Endothelial cell of umbilical vein (primary cell): ENCODE data around the gene CFAP100. TPM values are rescaled to one million over a fixed set of nuclear protein-coding genes. Genes with fewer than 3 reads are reported as not detected.

ENCODE experiments used
- BruUV-seq: library from RNA; stranded (reverse); fragments of 400-500 nt; replicated peaks from 2 replicates; lab custom pipeline; 2021; lab: Mats Ljungman, UMichigan
- CTCF ChIA-PET: fragments of 300-600, 350-600 bp; sonication (Branson Sonifier 250); formaldehyde crosslinking; loops from one replicate; lab custom pipeline; 2021; ENCODE audit warnings: antibody characterized with exemption, inconsistent platforms; lab: Charles Lee
- POLR2A ChIA-PET: fragments of 300-600, 350-600 bp; sonication (Branson Sonifier 250); formaldehyde crosslinking; loops from one replicate; lab custom pipeline; 2021; ENCODE audit warnings: antibody characterized with exemption, inconsistent platforms; lab: Charles Lee
- DNase-seq: peaks from one replicate; pipeline ENCODE4 v3.0.0-alpha.2; 2011; ENCODE audit warnings: low read depth, low spot score
- FAIRE-seq: peaks from 2 replicates; lab custom pipeline; 2011; peaks lifted over from hg19 to GRCh38; lab: Jason Lieb, UNC
- H2AFZ ChIP-seq: 2 replicates; pipeline ENCODE4 v1.6.0; 2012; ENCODE audit warnings: low read depth, low read length, control low read depth, inconsistent platforms
- H3K27ac ChIP-seq: 2 replicates; pipeline ENCODE4 v1.5.1; 2011; ENCODE audit warnings: low read depth, mild to moderate bottlenecking, control low read depth, low read length, moderate library complexity; ENCODE audit not compliant: insufficient read depth
- H3K27me3 ChIP-seq, 2 experiments: 2 replicates each; pipeline versions ENCODE4 v1.6.0 to v1.6.1; 2011; ENCODE audit warnings: low read length in 2 of 2, mixed read lengths in 1 of 2; ENCODE audit not compliant: control insufficient read depth in 2 of 2, insufficient read depth in 2 of 2
- H3K36me3 ChIP-seq, 2 experiments: 2 replicates in 1 of 2; 3 replicates in 1 of 2; pipeline ENCODE4 v1.5.1; 2011; ENCODE audit warnings: low read length in 2 of 2, mild to moderate bottlenecking in 1 of 2, moderate library complexity in 1 of 2; ENCODE audit not compliant: control insufficient read depth in 2 of 2, insufficient read depth in 2 of 2; ENCODE audit errors: extremely low read depth in 1 of 2
- H3K4me1 ChIP-seq: 3 replicates; pipeline ENCODE4 v1.5.1; 2011; ENCODE audit warnings: mild to moderate bottlenecking, low read length; ENCODE audit not compliant: control insufficient read depth, insufficient read depth; ENCODE audit errors: extremely low read depth
- H3K4me2 ChIP-seq: 2 replicates; pipeline ENCODE4 v1.6.1; 2011; ENCODE audit warnings: low read length, control low read depth, mixed read lengths; ENCODE audit not compliant: insufficient read depth
- H3K4me3 ChIP-seq, 3 experiments: fragments of 200-600 bp in 1 of 3; sonication (generic), shearing (Covaris generic) in 1 of 3; replicated peaks in 1 of 3; 2 replicates each; pipeline ENCODE4 v1.5.1; 2011 to 2016; ENCODE audit warnings: control low read depth in 3 of 3, low read length in 3 of 3, mild to moderate bottlenecking in 2 of 3, inconsistent platforms in 1 of 3, low read depth in 1 of 3, moderate library complexity in 1 of 3; ENCODE audit not compliant: insufficient read depth in 1 of 3
- H3K79me2 ChIP-seq: 2 replicates; pipeline ENCODE4 v1.6.0; 2012; ENCODE audit warnings: low read length, inconsistent platforms; ENCODE audit not compliant: control insufficient read depth, insufficient read depth
- H3K9ac ChIP-seq: replicated peaks from 2 replicates; pipeline ENCODE3; 2011; ENCODE audit warnings: low read length, control low read depth; ENCODE audit not compliant: insufficient read depth; ENCODE audit errors: extremely low read depth
- H3K9me1 ChIP-seq: replicated peaks from 3 replicates; pipeline ENCODE4 v1.6.0; 2011; ENCODE audit warnings: mild to moderate bottlenecking, low read length; ENCODE audit not compliant: control insufficient read depth, insufficient read depth; ENCODE audit errors: extremely low read depth
- H3K9me3 ChIP-seq: replicated peaks from 2 replicates; pipeline ENCODE4 v1.5.1; 2012; ENCODE audit warnings: low read length, inconsistent platforms; ENCODE audit not compliant: control insufficient read depth, insufficient read depth
- H4K20me1 ChIP-seq: replicated peaks from 2 replicates; pipeline ENCODE3; 2011; ENCODE audit warnings: mild to moderate bottlenecking, low read length; ENCODE audit not compliant: control insufficient read depth, insufficient read depth; ENCODE audit errors: extremely low read depth
- EZH2 ChIP-seq: IDR thresholded peaks from 2 replicates; pipeline ENCODE4 v1.6.1; 2012; ENCODE audit warnings: borderline replicate concordance, low read depth, mild to moderate bottlenecking, moderate library complexity, low read length, inconsistent platforms; ENCODE audit not compliant: severe bottlenecking
- FOS ChIP-seq: IDR thresholded peaks from 2 replicates; pipeline ENCODE4 v1.6.1; 2011; ENCODE audit warnings: mild to moderate bottlenecking, low read length, moderate library complexity, borderline replicate concordance; ENCODE audit not compliant: insufficient read depth
- GATA2 ChIP-seq: IDR thresholded peaks from 2 replicates; pipeline ENCODE4 v1.7.0; 2011; ENCODE audit warnings: low read depth, mild to moderate bottlenecking, moderate library complexity, mixed read lengths, low read length; ENCODE audit not compliant: insufficient read length, insufficient read depth
- JUN ChIP-seq: IDR thresholded peaks from 2 replicates; pipeline ENCODE4 v1.6.1; 2011; ENCODE audit warnings: borderline replicate concordance, low read depth; ENCODE audit not compliant: insufficient read length, insufficient read depth
- MYC ChIP-seq: IDR thresholded peaks from one replicate; pipeline ENCODE4 v1.6.1; 2011; ENCODE audit warnings: mild to moderate bottlenecking, low read depth, low read length
- POLR2A ChIP-seq: IDR thresholded peaks from 2 replicates; pipeline ENCODE4 v1.6.1; 2012; ENCODE audit warnings: low read depth, mild to moderate bottlenecking, control low read depth, low read length
- POLR2AphosphoS5 ChIP-seq: IDR thresholded peaks from 2 replicates; pipeline ENCODE4 v1.6.1; 2012; ENCODE audit warnings: low read depth, mild to moderate bottlenecking, control low read depth, low read length, moderate library complexity; ENCODE audit not compliant: insufficient read depth
- dilution Hi-C: fragments of 300-500 bp; cut with MboI; formaldehyde crosslinking; loops from one replicate; pipeline ENCODE4 v1.15.0; 2019; ENCODE audit warnings: low sequenced_read_pairs; ENCODE audit not compliant: extremely low pct_ligation_motif_present
- intact Hi-C: fragments of 100-400 bp; cut with micrococcal nuclease; formaldehyde crosslinking; loops from one replicate; pipeline ENCODE4 v1.10.0; 2022
- polyA plus RNA-seq, 4 experiments: library from polyadenylated mRNA; depleted of rRNA in 3 of 4; stranded (reverse) in 3 of 4; unstranded in 1 of 4; fragments of >200 nt; gene quantifications; 2 replicates each; pipeline versions ENCODE4 v1.2.1 to v1.2.3, GENCODE V29; 2011 to 2012; ENCODE audit warnings: missing spikeins in 1 of 4
- total RNA-seq: library from RNA; stranded (reverse); gene quantifications from 2 replicates; pipeline ENCODE4 v1.2.3, GENCODE V29; 2021
- TF ChIP-seq, protein P1 (sequence below): IDR thresholded peaks from 2 replicates; pipeline ENCODE4 v1.6.1; 2011; ENCODE audit not compliant: insufficient read depth, insufficient read length
- TF ChIP-seq, protein P2 (sequence below), 2 donors: IDR thresholded peaks; 1 replicate in 1 of 2; 2 replicates in 1 of 2; pipeline ENCODE4 v1.5.1; 2011; ENCODE audit warnings: low read length in 2 of 2, mild to moderate bottlenecking in 2 of 2, moderate library complexity in 2 of 2, control low read depth in 1 of 2, inconsistent platforms in 1 of 2, low read depth in 1 of 2; ENCODE audit not compliant: insufficient read depth in 1 of 2; ENCODE audit errors: extremely low read depth in 1 of 2

CFAP100 gene
- total and polyA plus RNA-seq, 2 donors (not counting 3 experiments of a cell fraction or from before 2014, with no cell fraction given), result not detected

DNA sequence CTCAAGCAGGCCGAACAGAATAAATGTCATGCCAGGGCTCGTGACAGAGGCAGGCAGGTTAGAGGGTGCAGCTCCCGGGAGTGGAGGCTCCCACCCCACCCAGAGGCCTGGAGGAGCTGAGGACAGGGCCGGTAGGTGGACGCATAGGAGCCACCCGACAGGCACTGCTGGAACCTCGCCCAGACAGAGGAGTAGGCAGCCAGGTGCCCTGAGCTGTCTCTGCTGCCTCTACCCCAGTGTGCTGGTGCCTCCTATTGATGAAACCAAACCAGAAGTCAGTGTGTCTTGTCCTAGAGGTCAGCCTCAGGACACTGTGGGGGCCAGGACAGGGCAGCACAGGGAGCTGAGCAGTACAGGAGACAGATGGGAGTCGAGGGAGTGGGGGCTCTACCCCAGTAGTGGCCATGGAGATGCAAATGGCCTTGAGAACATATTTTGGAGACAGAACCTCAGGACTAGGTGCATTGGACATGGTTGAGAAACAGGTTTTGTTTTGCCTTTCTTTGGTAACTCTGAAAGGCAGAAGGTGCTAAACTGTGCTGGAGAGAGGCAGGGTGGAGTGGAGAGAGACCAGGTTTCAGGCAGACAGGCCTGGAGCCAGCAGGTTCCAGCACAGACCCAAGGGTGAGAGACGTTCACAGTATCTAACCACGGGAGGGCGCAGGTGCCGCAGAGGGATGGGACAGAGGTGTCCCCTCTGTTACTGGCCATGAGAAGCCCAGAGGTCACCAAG, 22.1 kb upstream of the CFAP100 start:
- no peaks in the 10 kb centered on the region for H3K9me1 ChIP-seq
- H3K27me3 ChIP-seq, result no peaks in the 10 kb centered on the region
- H3K9me3 ChIP-seq, result no peaks in the 10 kb centered on the region
- no peak overlapping the region for H3K9ac ChIP-seq
- no peaks in the 10 kb centered on the region for H3K36me3 ChIP-seq
- ChIA-PET POLR2A (no interaction called here), CTCF (no interaction called here)
- DNase-seq (no peak), FAIRE-seq (no peak)
- no peaks in the 10 kb centered on the region for H4K20me1 ChIP-seq
- no peaks in the 10 kb centered on the region for H3K79me2 ChIP-seq
- no peak overlapping the region for H3K4me3 ChIP-seq
- no peak overlapping the region for H2AFZ ChIP-seq
- no peaks in the 10 kb centered on the region for H3K4me1 ChIP-seq
- H3K27ac ChIP-seq, result no peak overlapping the region
- intact Hi-C loops, result no loop called here
- no TSS peak for BruUV-seq
- H3K4me2 ChIP-seq, result no peak overlapping the region
- TF ChIP-seq EZH2 (no peak), GATA2 (no peak), POLR2A (no peak), MYC (no peak), FOS (no peak), JUN (no peak), POLR2AphosphoS5 (no peak)
- TF ChIP-seq, protein P1, sequence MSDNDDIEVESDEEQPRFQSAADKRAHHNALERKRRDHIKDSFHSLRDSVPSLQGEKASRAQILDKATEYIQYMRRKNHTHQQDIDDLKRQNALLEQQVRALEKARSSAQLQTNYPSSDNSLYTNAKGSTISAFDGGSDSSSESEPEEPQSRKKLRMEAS, result no peak
- TF ChIP-seq, protein P2, sequence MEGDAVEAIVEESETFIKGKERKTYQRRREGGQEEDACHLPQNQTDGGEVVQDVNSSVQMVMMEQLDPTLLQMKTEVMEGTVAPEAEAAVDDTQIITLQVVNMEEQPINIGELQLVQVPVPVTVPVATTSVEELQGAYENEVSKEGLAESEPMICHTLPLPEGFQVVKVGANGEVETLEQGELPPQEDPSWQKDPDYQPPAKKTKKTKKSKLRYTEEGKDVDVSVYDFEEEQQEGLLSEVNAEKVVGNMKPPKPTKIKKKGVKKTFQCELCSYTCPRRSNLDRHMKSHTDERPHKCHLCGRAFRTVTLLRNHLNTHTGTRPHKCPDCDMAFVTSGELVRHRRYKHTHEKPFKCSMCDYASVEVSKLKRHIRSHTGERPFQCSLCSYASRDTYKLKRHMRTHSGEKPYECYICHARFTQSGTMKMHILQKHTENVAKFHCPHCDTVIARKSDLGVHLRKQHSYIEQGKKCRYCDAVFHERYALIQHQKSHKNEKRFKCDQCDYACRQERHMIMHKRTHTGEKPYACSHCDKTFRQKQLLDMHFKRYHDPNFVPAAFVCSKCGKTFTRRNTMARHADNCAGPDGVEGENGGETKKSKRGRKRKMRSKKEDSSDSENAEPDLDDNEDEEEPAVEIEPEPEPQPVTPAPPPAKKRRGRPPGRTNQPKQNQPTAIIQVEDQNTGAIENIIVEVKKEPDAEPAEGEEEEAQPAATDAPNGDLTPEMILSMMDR (IDR thresholded peaks at IDR 0.05; ENCODE audit: extremely low read depth in 1 of 2, insufficient read depth in 1 of 2, low read depth in 1 of 2, low read length in 2 of 2), result no peak
- dilution Hi-C loops, result no loop called here
